C4-2B (cell line): ENCODE measurements around the gene SORBS2.

Experiments used
- H3K27ac ChIP-seq: fragments of 450-650 bp; 2 replicates; pipeline ENCODE4 v1.5.1; 2017
- CTCF ChIP-seq: fragments of 450-650 bp; conservative IDR thresholded peaks from 2 replicates; pipeline ENCODE4 v1.5.1; 2017; ENCODE audit warnings: mild to moderate bottlenecking
- ZFX ChIP-seq: fragments of 450-650 bp; IDR thresholded peaks from 2 replicates; pipeline ENCODE4 v1.6.1; 2017

Gene SORBS2

GRCh38 chr4:185583813-185584212, 228.2 kb downstream of the SORBS2 start:
- no peak for TF ChIP-seq CTCF
- no peak for TF ChIP-seq ZFX
- no peak overlapping the region for H3K27ac ChIP-seq

GRCh38 chr4:185582651-185583400, 229.2 kb downstream of the SORBS2 start:
- TF ChIP-seq CTCF = no peak
- no peak for TF ChIP-seq ZFX
- no peak overlapping the region for H3K27ac ChIP-seq

GRCh38 chr4:185580699-185581098, 231.3 kb downstream of the SORBS2 start:
- TF ChIP-seq ZFX (no peak), CTCF (no peak)
- no peak overlapping the region for H3K27ac ChIP-seq

- TF ChIP-seq CTCF (no peak), ZFX (no peak)
- no peak overlapping the region for H3K27ac ChIP-seq
These were observed 233.7 kb downstream of the SORBS2 start for GRCh38 chr4:185578284-185578683.

- TF ChIP-seq ZFX (no peak), CTCF (no peak)
- H3K27ac ChIP-seq = no peak overlapping the region
These were observed 234.7 kb downstream of the SORBS2 start for GRCh38 chr4:185576962-185577950.

GRCh38 chr4:185576314-185576961, 235.6 kb downstream of the SORBS2 start:
- TF ChIP-seq ZFX = no peak
- no peak overlapping the region for H3K27ac ChIP-seq

- peak overlapping the region; percentile 76 for H3K27ac ChIP-seq
These were observed 238.3 kb downstream of the SORBS2 start for GRCh38 chr4:185573651-185574199.

More at GRCh38 chr4:185573651-185574199, 238.3 kb downstream of the SORBS2 start:
- TF ChIP-seq ZFX (no peak), CTCF (no peak)
